HG03558 (cell line): Measurements from ENCODE around the gene C5orf58.

Experiments used
- ATAC-seq: cut with Tn5 transposase; IDR thresholded peaks from one replicate; pipeline ENCODE4 v1.9.1; 2021; ENCODE audit warnings: moderate number of reproducible peaks; ENCODE audit not compliant: unreplicated experiment; ENCODE audit errors: extremely low read depth

Gene C5orf58

GRCh38 chr5:170252109-170252508 is 19.3 kb downstream of the C5orf58 start:
- ATAC-seq: no peak

- ATAC-seq: no peak
Measured at GRCh38 chr5:170252720-170253350, 20.1 kb downstream of the C5orf58 start.

- ATAC-seq: peak; percentile 95
Measured at GRCh38 chr5:170254056-170254455, 21.3 kb downstream of the C5orf58 start.

GRCh38 chr5:170256571-170256970 is 23.8 kb downstream of the C5orf58 start:
- ATAC-seq: no peak

- ATAC-seq: no peak
Measured at GRCh38 chr5:170257370-170257769, 24.6 kb downstream of the C5orf58 start.

- no peak for ATAC-seq
Measured at GRCh38 chr5:170261528-170262043, 28.8 kb downstream of the C5orf58 start.

- ATAC-seq: no peak
Measured at GRCh38 chr5:170262061-170263045, 29.6 kb downstream of the C5orf58 start.

- no peak for ATAC-seq
Measured at GRCh38 chr5:170263906-170264305, 31.1 kb downstream of the C5orf58 start.

- no peak for ATAC-seq
Measured at GRCh38 chr5:170265522-170265921, 32.7 kb downstream of the C5orf58 start.

GRCh38 chr5:170266570-170267381 is 34.0 kb downstream of the C5orf58 start:
- ATAC-seq: no peak

GRCh38 chr5:170267431-170268152 is 34.8 kb downstream of the C5orf58 start:
- peak; percentile 74 for ATAC-seq

- no peak for ATAC-seq
Measured at GRCh38 chr5:170268153-170268689, 35.4 kb downstream of the C5orf58 start.

GRCh38 chr5:170268884-170269283 is 36.1 kb downstream of the C5orf58 start:
- no peak for ATAC-seq

- ATAC-seq: no peak
Measured at GRCh38 chr5:170269579-170269978, 36.8 kb downstream of the C5orf58 start.

GRCh38 chr5:170270293-170271069 is 37.7 kb downstream of the C5orf58 start:
- ATAC-seq: no peak

GRCh38 chr5:170273968-170274710 is 41.4 kb downstream of the C5orf58 start:
- ATAC-seq: no peak

GRCh38 chr5:170275376-170275994 is 42.7 kb downstream of the C5orf58 start:
- no peak for ATAC-seq

GRCh38 chr5:170276140-170276539 is 43.4 kb downstream of the C5orf58 start:
- no peak for ATAC-seq
